Activated CD8-positive, alpha-beta memory T cell treated with anti-CD3 and anti-CD28 coated beads, Interleukin-2, amount 50 U/mL, for 1 hour (primary cell): ENCODE results near the gene OR51G1.
"Not testable (repeated sequence)": the region's sequence is repeated elsewhere in the genome, so short reads cannot be mapped to it uniquely, and the experiment has no call there.

ENCODE experiments used
- DNase-seq: peaks from one replicate; pipeline ENCODE4 v3.0.0-alpha.2; 2020; ENCODE audit errors: extremely low read depth

OR51G1 gene

DNA sequence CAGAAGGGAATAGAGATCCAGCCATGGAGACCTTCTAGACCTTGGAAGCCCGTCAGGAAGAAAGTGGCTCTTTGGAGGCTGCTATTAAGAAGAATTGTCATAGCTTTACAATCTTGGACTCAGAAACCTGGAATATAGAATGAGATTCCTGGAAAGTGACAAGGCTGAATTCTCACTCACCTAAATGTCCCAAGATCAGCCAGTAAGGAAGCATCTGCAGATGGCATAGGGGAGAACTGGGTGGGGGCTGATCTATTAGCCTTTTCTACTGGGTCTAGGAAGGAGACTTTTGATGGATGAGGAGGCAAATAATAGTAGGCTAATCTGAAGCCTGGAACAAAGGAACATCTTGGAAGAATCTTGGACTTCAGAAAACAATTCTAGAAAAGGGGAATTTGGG lies at the start of gene OR51G1:
Gene OR51G1, minus strand, starts transcription at position 101 of the 400 bp plus-strand sequence. Its CDS starts 0 bp downstream, at position 101.
- DNase-seq = no peak

GRCh38 chr11:4962816-4963215 lies 38.7 kb upstream of the OR51G1 start:
- no peak for DNase-seq

DNA sequence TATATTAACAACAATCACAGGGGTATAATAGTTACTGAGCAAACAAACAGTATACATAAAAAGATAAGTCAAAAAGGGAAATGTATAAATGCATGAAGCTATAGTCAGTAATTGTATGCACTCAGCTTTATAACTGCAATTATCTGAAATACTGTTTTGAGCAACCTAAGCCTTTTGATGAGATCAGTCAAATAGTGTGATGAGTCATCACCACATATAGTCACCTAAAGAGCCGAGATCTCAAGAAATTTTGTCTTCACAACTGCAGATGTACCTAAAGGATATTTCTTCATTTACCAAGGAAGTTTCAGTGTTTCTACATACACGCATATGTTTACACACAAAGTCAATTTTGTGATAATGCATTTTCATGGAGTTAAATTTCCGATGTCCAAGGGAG lies 36.7 kb upstream of the OR51G1 start:
- DNase-seq = no peak

GRCh38 chr11:4957396-4957795 lies 33.3 kb upstream of the OR51G1 start:
- DNase-seq = no peak

- not testable (repeated sequence) for DNase-seq
Measured at GRCh38 chr11:4955613-4956012, 31.5 kb upstream of the OR51G1 start, which contains the start of gene OR51A2. Gene OR51A2 (minus strand): TSS chr11:4955713. CDS start chr11:4955713, 0 bp downstream.

DNA sequence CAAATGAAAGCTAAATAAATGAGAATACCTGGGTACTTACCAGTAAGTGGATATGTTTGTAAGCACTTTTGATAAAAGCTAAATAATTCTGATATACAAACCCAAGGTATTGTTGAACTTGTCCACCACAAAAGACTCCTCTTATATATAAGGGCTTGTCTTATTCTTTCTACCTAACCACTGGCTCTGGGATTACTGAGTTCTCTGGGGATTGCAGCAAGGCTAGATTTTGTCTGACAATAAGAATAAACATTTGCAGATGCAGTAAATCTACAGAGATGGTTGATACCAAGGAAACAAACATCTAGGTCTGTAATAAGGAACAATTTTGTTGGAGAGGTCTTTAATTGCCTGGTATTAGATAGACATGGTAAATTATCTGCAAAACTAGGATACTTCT lies 23.4 kb upstream of the OR51G1 start, which contains the start of gene OR51A4:
Gene OR51A4, minus strand, starts transcription at position 101 of the 400 bp plus-strand sequence. CDS start 505 bp downstream, outside the sequence.
- no peak for DNase-seq

DNA sequence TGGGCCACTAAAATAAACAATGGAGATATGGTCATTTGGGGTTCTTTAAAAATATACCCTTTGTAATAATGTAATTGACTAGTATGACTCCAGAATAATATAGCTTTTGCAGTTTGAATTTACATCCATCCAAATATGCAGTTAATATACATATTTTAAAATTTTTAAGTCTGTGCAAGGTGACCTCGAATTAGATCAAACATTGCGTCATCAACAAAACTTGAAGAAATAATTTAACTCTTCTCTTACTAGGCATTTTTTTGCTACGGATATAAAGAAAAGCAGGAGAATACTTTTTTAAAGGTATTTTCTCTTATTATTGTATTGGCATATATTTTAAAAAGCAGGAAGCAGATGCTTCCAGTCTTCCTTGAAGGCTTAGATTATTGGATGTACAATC lies 12.6 kb upstream of the OR51G1 start:
- no peak for DNase-seq

GRCh38 chr11:4932751-4933150 lies 8.6 kb upstream of the OR51G1 start:
- DNase-seq = no peak

DNA sequence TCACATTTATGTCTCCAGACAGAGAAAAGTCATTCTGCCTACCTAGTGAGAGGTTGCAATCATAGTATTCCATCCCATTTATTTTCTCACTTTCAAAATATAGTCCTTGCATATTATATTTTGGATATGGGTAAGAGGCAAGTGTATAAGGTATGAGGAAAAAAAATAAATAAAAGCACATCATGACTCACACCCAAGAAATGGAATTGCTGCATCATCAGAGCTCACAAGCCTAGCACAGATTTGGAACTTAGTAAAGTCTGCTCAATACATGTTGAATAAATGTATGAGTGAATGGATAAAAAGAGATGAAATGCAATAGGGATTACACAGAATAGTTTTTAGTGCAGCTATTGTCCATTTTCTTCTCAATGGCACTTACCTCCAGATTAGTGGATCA lies 2.5 kb upstream of the OR51G1 start:
- DNase-seq = no peak

GRCh38 chr11:4922304-4922703 lies 1.8 kb downstream of the OR51G1 start:
- DNase-seq = no peak

DNA sequence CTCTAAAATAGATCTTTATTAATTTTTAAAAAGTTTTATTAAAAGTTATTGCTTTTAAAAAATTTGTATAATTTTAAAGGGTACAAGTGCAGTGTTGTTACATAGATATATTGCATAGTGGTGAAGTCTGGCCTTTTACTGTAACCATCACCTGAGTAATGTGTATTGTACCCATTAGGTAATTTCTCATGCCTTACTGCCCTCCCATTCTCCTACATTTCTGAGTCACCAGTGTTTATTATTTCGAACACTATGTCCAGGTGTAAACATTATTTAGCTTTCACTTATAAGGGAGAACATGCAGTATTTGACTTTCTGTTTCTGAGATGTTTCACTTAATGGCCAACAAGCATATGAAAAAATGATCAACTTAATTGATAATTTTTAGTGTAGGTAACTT lies 2.3 kb downstream of the OR51G1 start:
- DNase-seq = no peak

DNA sequence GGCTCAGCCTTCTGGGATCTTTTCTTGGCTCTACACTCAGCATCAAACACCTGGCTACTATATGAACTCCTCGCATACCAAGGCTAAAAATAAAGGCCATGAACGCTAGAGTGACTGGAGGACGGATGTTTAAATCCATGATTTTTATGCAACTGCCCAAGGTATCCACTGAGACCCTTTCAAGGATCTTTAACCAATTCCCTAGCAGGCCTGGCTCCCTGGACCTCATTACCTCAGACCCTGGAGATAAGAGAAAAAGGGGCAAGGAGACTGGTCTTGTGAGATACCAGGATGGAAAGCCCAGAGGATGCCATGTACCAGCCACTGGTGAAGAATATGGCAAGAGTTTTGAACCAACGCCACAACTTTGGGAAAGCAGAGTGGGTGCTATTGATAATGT lies 4.9 kb downstream of the OR51G1 start, which contains the start of gene OR51G2:
Gene OR51G2, minus strand, starts transcription at position 101 of the 400 bp plus-strand sequence. CDS start 3,687 bp downstream, outside the sequence.
- no peak for DNase-seq

GRCh38 chr11:4916581-4916980 lies 7.6 kb downstream of the OR51G1 start:
- DNase-seq = no peak

DNA sequence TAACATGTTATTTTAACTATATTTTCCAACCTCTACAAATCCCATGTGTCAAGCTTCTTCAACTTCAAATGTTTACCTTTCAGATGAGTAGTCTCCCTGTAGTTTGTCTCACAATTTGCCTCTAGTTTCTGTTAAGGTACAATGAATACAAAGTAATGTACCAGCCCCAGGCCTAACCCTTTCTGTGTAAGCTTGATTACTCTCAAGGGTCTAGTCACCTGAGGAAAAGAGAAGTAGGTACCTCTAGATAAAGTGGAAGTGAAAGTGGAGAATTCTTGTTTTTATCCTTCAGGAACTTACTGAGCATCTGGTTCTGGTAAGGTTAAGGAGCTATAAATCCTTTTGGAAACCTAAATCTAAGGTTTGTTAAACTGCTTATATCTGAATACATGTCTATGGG lies 20.7 kb downstream of the OR51G1 start, which contains the start of gene OR51A7:
Gene OR51A7, plus strand, starts transcription at position 300 of the 400 bp plus-strand sequence. CDS start 3,587 bp downstream, outside the sequence.
- no peak for DNase-seq

- no peak for DNase-seq
Measured at GRCh38 chr11:4891996-4892640, 32.0 kb downstream of the OR51G1 start.

GRCh38 chr11:4890279-4890678 lies 33.9 kb downstream of the OR51G1 start:
- no peak for DNase-seq

GRCh38 chr11:4887591-4887990 lies 36.5 kb downstream of the OR51G1 start:
- no peak for DNase-seq

DNA sequence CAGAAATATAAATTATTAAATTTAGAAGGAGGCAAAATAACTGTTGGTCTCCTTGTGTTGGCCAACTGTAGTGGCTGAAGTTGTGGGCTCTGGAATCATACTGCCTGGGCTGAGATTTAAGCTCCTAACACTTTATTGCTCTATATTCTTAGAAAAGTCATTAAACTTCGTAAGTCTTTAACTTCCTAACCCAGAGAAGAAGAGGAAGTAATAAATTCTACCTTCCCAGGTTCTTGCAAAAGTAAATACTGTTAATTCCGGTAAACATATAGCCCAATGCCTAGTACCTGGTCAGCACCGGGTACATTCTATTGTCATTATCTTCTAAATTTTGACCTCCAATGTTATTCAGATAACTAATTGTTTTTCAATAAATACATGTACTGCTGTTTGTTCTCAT lies 38.0 kb downstream of the OR51G1 start:
- no peak for DNase-seq

DNA sequence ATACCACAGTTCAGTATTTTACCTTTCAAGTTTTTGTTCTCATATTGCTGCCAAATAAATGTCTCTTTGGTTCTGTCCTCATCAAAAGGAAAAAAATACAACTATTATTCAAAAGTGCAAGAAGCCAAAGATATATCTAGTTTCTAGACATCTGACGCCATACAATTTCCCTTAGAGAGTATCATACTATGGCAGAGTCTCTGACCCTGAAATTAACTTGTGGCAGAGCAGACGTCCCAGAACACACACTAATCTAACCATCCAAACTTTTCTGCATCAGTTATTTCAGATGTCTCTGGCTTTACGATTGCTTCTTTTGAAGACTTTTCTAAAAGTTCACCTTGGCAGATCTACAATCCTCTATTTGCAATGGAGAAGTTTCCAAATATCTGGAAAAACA lies 39.8 kb downstream of the OR51G1 start:
- no peak for DNase-seq

DNA sequence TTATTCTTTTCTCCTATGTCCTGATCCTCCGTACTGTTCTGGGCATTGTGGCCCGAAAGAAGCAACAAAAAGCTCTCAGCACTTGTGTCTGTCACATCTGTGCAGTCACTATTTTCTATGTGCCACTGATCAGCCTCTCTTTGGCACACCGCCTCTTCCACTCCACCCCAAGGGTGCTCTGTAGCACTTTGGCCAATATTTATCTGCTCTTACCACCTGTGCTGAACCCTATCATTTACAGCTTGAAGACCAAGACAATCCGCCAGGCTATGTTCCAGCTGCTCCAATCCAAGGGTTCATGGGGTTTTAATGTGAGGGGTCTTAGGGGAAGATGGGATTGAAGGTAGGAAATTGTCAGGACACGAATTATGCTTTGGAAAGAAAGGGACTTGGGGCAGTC lies 41.6 kb downstream of the OR51G1 start:
- DNase-seq = no peak

DNA sequence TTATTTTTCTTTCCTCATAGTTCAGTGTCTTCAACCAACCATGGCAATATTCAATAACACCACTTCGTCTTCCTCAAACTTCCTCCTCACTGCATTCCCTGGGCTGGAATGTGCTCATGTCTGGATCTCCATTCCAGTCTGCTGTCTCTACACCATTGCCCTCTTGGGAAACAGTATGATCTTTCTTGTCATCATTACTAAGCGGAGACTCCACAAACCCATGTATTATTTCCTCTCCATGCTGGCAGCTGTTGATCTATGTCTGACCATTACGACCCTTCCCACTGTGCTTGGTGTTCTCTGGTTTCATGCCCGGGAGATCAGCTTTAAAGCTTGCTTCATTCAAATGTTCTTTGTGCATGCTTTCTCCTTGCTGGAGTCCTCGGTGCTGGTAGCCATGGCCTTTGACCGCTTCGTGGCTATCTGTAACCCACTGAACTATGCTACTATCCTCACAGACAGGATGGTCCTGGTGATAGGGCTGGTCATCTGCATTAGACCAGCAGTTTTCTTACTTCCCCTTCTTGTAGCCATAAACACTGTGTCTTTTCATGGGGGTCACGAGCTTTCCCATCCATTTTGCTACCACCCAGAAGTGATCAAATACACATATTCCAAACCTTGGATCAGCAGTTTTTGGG lies 42.2 kb downstream of the OR51G1 start, which contains the start of gene OR51T1:
Gene OR51T1, plus strand, starts transcription at position 41 of the 641 bp plus-strand sequence. Its CDS starts 0 bp downstream, at position 41.
- no peak for DNase-seq

DNA sequence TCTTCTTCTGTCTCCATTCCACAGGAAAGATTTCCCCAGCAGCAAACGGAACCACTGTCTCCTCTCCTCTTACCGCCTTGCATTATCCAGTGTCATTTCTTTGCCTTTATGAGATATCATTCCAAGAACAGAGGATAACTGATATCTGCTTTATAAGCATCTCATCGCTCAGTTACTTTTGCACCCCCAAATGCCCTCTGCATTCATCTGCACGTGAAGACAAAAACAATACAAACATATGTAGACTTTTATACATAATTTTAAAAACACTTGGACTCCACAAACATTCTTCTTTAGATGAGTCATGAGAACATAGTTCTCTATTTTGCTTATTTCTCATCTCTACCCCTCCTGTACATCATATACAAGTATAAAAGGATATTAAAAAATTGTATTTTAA lies 43.0 kb downstream of the OR51G1 start:
- DNase-seq = no peak
